Esophagus (tissue), 2 donors: ENCODE measurements around the gene YOD1. TPM values are rescaled to one million over a fixed set of nuclear protein-coding genes. Genes with fewer than 3 reads are reported as not detected.

Experiments used
- polyA plus RNA-seq, 2 donors: library from polyadenylated mRNA; stranded (reverse); fragments of 200-250 nt; gene quantifications; one replicate each; pipeline ENCODE4 v1.2.3, GENCODE V29; 2013
- donor health status: healthy with polysubstance abuse.
- donor health status: Bipolar disorder and iron deficiency.

The YOD1 gene
- polyA plus RNA-seq, 2 donors = 13.9 to 39.4 TPM

Other genes starting within 250 kb of the YOD1 start
- under 1 TPM in 1 of 2 donors, not detected in 1; 0.05 TPM for gene IL20, start 185.6 kb downstream of the YOD1 start, polyA plus RNA-seq
- gene IL24, start 153.8 kb downstream of the YOD1 start, polyA plus RNA-seq = not detected
- 1 to 10 TPM in 1 of 2 donors, under 1 TPM in 1; 0.90 to 2.5 TPM for gene FCMR, start 129.3 kb downstream of the YOD1 start, polyA plus RNA-seq
- 1 to 10 TPM in 1 of 2 donors, under 1 TPM in 1; 0.24 to 1.2 TPM for gene PIGR, start 104.7 kb downstream of the YOD1 start, polyA plus RNA-seq
- gene FCAMR, start 80.7 kb downstream of the YOD1 start, polyA plus RNA-seq = under 1 TPM; 0.02 to 0.06 TPM
- 10 to 100 TPM; 72.9 to 85.8 TPM for gene C1orf116, start 18.5 kb downstream of the YOD1 start, polyA plus RNA-seq
- 1 to 10 TPM; 4.7 to 8.3 TPM for gene PFKFB2, start 2.1 kb upstream of the YOD1 start, polyA plus RNA-seq
- gene C4BPB, start 37.7 kb upstream of the YOD1 start, polyA plus RNA-seq = under 1 TPM in 1 of 2 donors, not detected in 1; 0.08 TPM
- under 1 TPM in 1 of 2 donors, not detected in 1; 0.01 TPM for gene C4BPA, start 53.0 kb upstream of the YOD1 start, polyA plus RNA-seq